H1 (cell line): ENCODE results near the gene TNXB. TPM values are rescaled to one million over a fixed set of nuclear protein-coding genes. Genes with fewer than 3 reads are reported as not detected.

Source experiments
- CTCF ChIA-PET: fragments of 300-600 bp; sonication (Branson Sonifier 250); formaldehyde crosslinking; loops from one replicate; lab custom pipeline; 2021; ENCODE audit not compliant: partially characterized antibody; lab: Charles Lee
- POLR2A ChIA-PET: fragments of 300-600 bp; sonication (Branson Sonifier 250); formaldehyde crosslinking; loops from one replicate; lab custom pipeline; 2021; ENCODE audit warnings: inconsistent platforms; ENCODE audit not compliant: partially characterized antibody; lab: Charles Lee
- DNase-seq, 2 experiments: peaks; one replicate each; pipeline versions ENCODE4 v3.0.0 to v3.0.0-alpha.2; 2010 to 2022; ENCODE audit warnings: low spot score in 2 of 2, low read depth in 1 of 2, mixed read lengths in 1 of 2
- FAIRE-seq: peaks from 2 replicates; lab custom pipeline; 2011; peaks lifted over from hg19 to GRCh38; lab: Jason Lieb, UNC
- H2AFZ ChIP-seq: 2 replicates; pipeline ENCODE4 v1.8.1; 2012; ENCODE audit warnings: low read length, inconsistent platforms
- H2AK5ac ChIP-seq: 2 replicates; pipeline ENCODE4 v1.6.1; 2013; ENCODE audit warnings: low read depth, low read length
- H2BK120ac ChIP-seq: replicated peaks from 2 replicates; pipeline ENCODE3; 2013; ENCODE audit warnings: low read depth, low read length, inconsistent platforms
- H2BK12ac ChIP-seq: 2 replicates; pipeline ENCODE4 v1.6.1; 2013; ENCODE audit warnings: low read depth, low read length
- H2BK15ac ChIP-seq: 2 replicates; pipeline ENCODE4 v1.6.1; 2013; ENCODE audit warnings: low read length
- H2BK20ac ChIP-seq: 2 replicates; pipeline ENCODE4 v1.6.1; 2013; ENCODE audit warnings: low read length
- H2BK5ac ChIP-seq: 2 replicates; pipeline ENCODE4 v1.6.1; 2013; ENCODE audit warnings: low read depth, low read length
- H3K14ac ChIP-seq: 2 replicates; pipeline ENCODE4 v1.6.1; 2013; ENCODE audit warnings: inconsistent platforms; ENCODE audit not compliant: insufficient read length
- H3K18ac ChIP-seq: 2 replicates; pipeline ENCODE4 v1.6.1; 2013; ENCODE audit warnings: low read length; ENCODE audit errors: extremely low read depth
- H3K23ac ChIP-seq: 2 replicates; pipeline ENCODE4 v1.6.1; 2013; ENCODE audit warnings: inconsistent platforms; ENCODE audit not compliant: insufficient read length
- H3K23me2 ChIP-seq: 2 replicates; pipeline ENCODE4 v1.6.1; 2013; ENCODE audit warnings: low read depth, low read length
- H3K27ac ChIP-seq: 2 replicates; pipeline ENCODE4 v1.6.1; 2011; ENCODE audit warnings: low read depth, low read length, inconsistent platforms
- H3K27me3 ChIP-seq, 4 experiments: replicated peaks in 1 of 4; 1 replicate in 1 of 4; 2 replicates in 3 of 4; pipeline versions ENCODE4 v1.6.1 to v1.8.1; 2011 to 2013; ENCODE audit warnings: low read length in 3 of 4, mild to moderate bottlenecking in 3 of 4, inconsistent platforms in 2 of 4, mixed read lengths in 2 of 4, moderate library complexity in 1 of 4; ENCODE audit not compliant: control insufficient read depth in 3 of 4, insufficient read depth in 3 of 4; ENCODE audit errors: extremely low read depth in 1 of 4
- H3K36me3 ChIP-seq, 4 experiments: 2 replicates each; pipeline versions ENCODE4 v1.6.1 to v1.8.1; 2011 to 2013; ENCODE audit warnings: mild to moderate bottlenecking in 4 of 4, low read length in 3 of 4, moderate library complexity in 2 of 4, control low read depth in 1 of 4, inconsistent platforms in 1 of 4; ENCODE audit not compliant: insufficient read depth in 4 of 4, control insufficient read depth in 2 of 4
- H3K4ac ChIP-seq: replicated peaks from 2 replicates; pipeline ENCODE3; 2013; ENCODE audit warnings: low read length, low read depth, mixed read lengths, inconsistent platforms; ENCODE audit not compliant: insufficient read length
- H3K4me1 ChIP-seq, 4 experiments: replicated peaks in 1 of 4; 1 replicate in 1 of 4; 2 replicates in 3 of 4; pipeline versions ENCODE4 v1.6.1 to v1.8.1; 2011 to 2013; ENCODE audit warnings: low read length in 3 of 4, inconsistent platforms in 2 of 4, mixed read lengths in 1 of 4; ENCODE audit not compliant: insufficient read depth in 4 of 4, control insufficient read depth in 3 of 4
- H3K4me2 ChIP-seq, 2 experiments: 2 replicates each; pipeline versions ENCODE4 v1.6.1 to v1.8.1; 2011 to 2013; ENCODE audit warnings: low read depth in 2 of 2, low read length in 2 of 2, control low read depth in 1 of 2, inconsistent platforms in 1 of 2, mild to moderate bottlenecking in 1 of 2; ENCODE audit not compliant: insufficient read depth in 1 of 2
- H3K4me3 ChIP-seq, 4 experiments: fragments of 200-600, 300-600 bp in 1 of 4; sonication (generic), shearing (Covaris generic), sonication (Bioruptor Twin) in 1 of 4; 2 replicates each; pipeline versions ENCODE4 v1.5.1 to v1.8.1; 2011 to 2016; ENCODE audit warnings: low read length in 4 of 4, low read depth in 3 of 4, control low read depth in 2 of 4, inconsistent platforms in 2 of 4, mild to moderate bottlenecking in 2 of 4, mixed read lengths in 1 of 4, moderate library complexity in 1 of 4; ENCODE audit not compliant: insufficient read depth in 2 of 4; ENCODE audit errors: extremely low read depth in 1 of 4
- H3K56ac ChIP-seq: replicated peaks from 2 replicates; pipeline ENCODE3; 2013; ENCODE audit warnings: low read depth, mild to moderate bottlenecking, mixed read lengths, low read length, inconsistent platforms; ENCODE audit not compliant: insufficient read length
- H3K79me1 ChIP-seq: 2 replicates; pipeline ENCODE4 v1.6.1; 2013; ENCODE audit warnings: low read depth, low read length, control low read depth
- H3K79me2 ChIP-seq, 2 experiments: 2 replicates each; pipeline versions ENCODE4 v1.6.1 to v1.8.1; 2012 to 2013; ENCODE audit warnings: low read length in 2 of 2, mild to moderate bottlenecking in 2 of 2, inconsistent platforms in 1 of 2; ENCODE audit not compliant: insufficient read depth in 2 of 2, control insufficient read depth in 1 of 2
- H3K9ac ChIP-seq, 4 experiments: replicated peaks in 1 of 4; 1 replicate in 1 of 4; 2 replicates in 3 of 4; pipeline versions ENCODE4 v1.6.1 to v1.8.1; 2011 to 2013; ENCODE audit warnings: low read depth in 3 of 4, low read length in 3 of 4, control low read depth in 2 of 4, mild to moderate bottlenecking in 2 of 4, moderate library complexity in 2 of 4, inconsistent platforms in 1 of 4; ENCODE audit errors: extremely low read depth in 1 of 4
- H3K9me3 ChIP-seq, 2 experiments: 2 replicates each; pipeline versions ENCODE4 v1.6.1 to v1.8.1; 2012 to 2013; ENCODE audit warnings: mild to moderate bottlenecking in 2 of 2, moderate library complexity in 2 of 2, control low read depth in 1 of 2, inconsistent platforms in 1 of 2, low read depth in 1 of 2, low read length in 1 of 2, mixed read lengths in 1 of 2; ENCODE audit not compliant: insufficient read depth in 2 of 2
- H4K20me1 ChIP-seq, 2 experiments: replicated peaks in 1 of 2; 2 replicates each; pipeline versions ENCODE3 to v1.8.1; 2011 to 2013; ENCODE audit warnings: inconsistent platforms in 2 of 2, low read length in 2 of 2, mild to moderate bottlenecking in 1 of 2; ENCODE audit not compliant: insufficient read depth in 2 of 2, control insufficient read depth in 1 of 2
- H4K5ac ChIP-seq: 2 replicates; pipeline ENCODE4 v1.6.1; 2013; ENCODE audit warnings: low read length, low read depth, mixed read lengths, inconsistent platforms; ENCODE audit not compliant: insufficient read length
- H4K8ac ChIP-seq: 2 replicates; pipeline ENCODE4 v1.8.0; 2013; ENCODE audit warnings: mild to moderate bottlenecking, moderate library complexity, low read length, inconsistent platforms; ENCODE audit not compliant: insufficient read depth; ENCODE audit errors: extremely low read depth
- H4K91ac ChIP-seq: replicated peaks from 2 replicates; pipeline ENCODE3; 2013; ENCODE audit warnings: low read length, mixed read lengths, inconsistent platforms; ENCODE audit not compliant: insufficient read length
- BCL11A ChIP-seq, 2 experiments: IDR thresholded peaks; one replicate each; pipeline ENCODE4 v1.6.1; 2011; ENCODE audit warnings: low read depth in 2 of 2, low read length in 2 of 2, mild to moderate bottlenecking in 2 of 2
- CBX8 ChIP-seq: fragments of 300-800, 300-1000 bp; sonication (generic); IDR thresholded peaks from 2 replicates; pipeline ENCODE4 v1.7.1; 2016; ENCODE audit warnings: low read depth, low read length, borderline replicate concordance
- CREB1 ChIP-seq: IDR thresholded peaks from 2 replicates; pipeline ENCODE4 v1.6.1; 2012; ENCODE audit warnings: inconsistent platforms
- EGR1 ChIP-seq: IDR thresholded peaks from 2 replicates; pipeline ENCODE4 v1.6.1; 2011; ENCODE audit warnings: low read depth, low read length, borderline replicate concordance
- FOSL1 ChIP-seq: IDR thresholded peaks from 2 replicates; pipeline ENCODE4 v1.6.1; 2011; ENCODE audit warnings: mild to moderate bottlenecking, low read depth, low read length, moderate library complexity; ENCODE audit not compliant: insufficient read depth
- GABPA ChIP-seq: IDR thresholded peaks from 2 replicates; pipeline ENCODE4 v1.6.1; 2011; ENCODE audit warnings: mild to moderate bottlenecking, low read length, moderate library complexity, borderline replicate concordance; ENCODE audit not compliant: insufficient read depth
- GTF2F1 ChIP-seq: IDR thresholded peaks from 2 replicates; pipeline ENCODE4 v1.6.1; 2012; ENCODE audit warnings: low read depth, low read length, improper control_type of control experiment, borderline replicate concordance
- JUN ChIP-seq: IDR thresholded peaks from 2 replicates; pipeline ENCODE4 v1.6.1; 2011; ENCODE audit warnings: low read depth, mild to moderate bottlenecking, improper control_type of control experiment, low read length
- SIRT6 ChIP-seq: IDR thresholded peaks from one replicate; pipeline ENCODE4 v1.7.1; 2012; ENCODE audit warnings: low read length, inconsistent platforms
- SP2 ChIP-seq: IDR thresholded peaks from 2 replicates; pipeline ENCODE4 v1.6.1; 2012; ENCODE audit warnings: mild to moderate bottlenecking, low read length, inconsistent platforms
- TEAD4 ChIP-seq: IDR thresholded peaks from 2 replicates; pipeline ENCODE4 v1.6.1; 2012; ENCODE audit warnings: low read depth, low read length, inconsistent platforms, mixed read lengths
- WGBS, 2 experiments: shearing (Covaris generic) in 1 of 2; methylation state at CpG; one replicate each; pipeline versions ENCODE4 v1.1.6 to v1.1.7; 2013 to 2015; ENCODE audit warnings: low lambda C conversion rate in 2 of 2, mixed read lengths in 2 of 2, inconsistent platforms in 1 of 2, low coverage in 1 of 2, missing lambda C conversion rate in 1 of 2; ENCODE audit not compliant: insufficient replicate concordance in 2 of 2, insufficient coverage in 1 of 2, insufficient read length in 1 of 2; ENCODE audit errors: extremely low coverage in 1 of 2, missing lambda C conversion rate in 1 of 2; 5-methylcytosine and 5-hydroxymethylcytosine counted together
- polyA plus RNA-seq, 7 experiments: library from polyadenylated mRNA; depleted of rRNA in 3 of 7; stranded (reverse) in 5 of 7; unstranded in 2 of 7; fragments of >200 nt in 5 of 7; fragments of 200-250 nt in 2 of 7; gene quantifications; 1 replicate in 5 of 7; 2 replicates in 1 of 7; 4 replicates in 1 of 7; pipeline versions ENCODE4 v1.2.1 to v1.2.3, GENCODE V29; 2011 to 2013; ENCODE audit warnings: missing spikeins in 2 of 7, mixed read lengths in 2 of 7
- total RNA-seq: library from RNA; stranded (reverse); fragmentation: NEBNext Ultra II Directional; extraction: Animal tissue kit (Norgen Biotek cat#: 25700); gene quantifications from 2 replicates; pipeline ENCODE4 v1.2.1, GENCODE V29; 2021
- TF ChIP-seq, protein P1 (sequence below): IDR thresholded peaks from 2 replicates; pipeline ENCODE4 v1.6.1; 2011; ENCODE audit warnings: low read depth, mild to moderate bottlenecking, low read length; ENCODE audit not compliant: insufficient read depth

TNXB gene
- total and polyA plus RNA-seq, 2 of the 8 experiments (the other 6 are each of a cell fraction or from before 2014, with no cell fraction given), result 3.1 to 4.8 TPM

GRCh38 chr6:32151181-32151862 is 42.2 kb upstream of the TNXB start:
- no peak overlapping the region for H3K9ac ChIP-seq
- peak overlapping the region; percentile 94 to 100 for H3K4me2 ChIP-seq
- WGBS, 2 experiments, result 33% methylated on average over 5 of the region's 8 CpGs; no CpG with 5 or more reads in 1 of the 2 experiments
- TF ChIP-seq CREB1, result no peak
- TF ChIP-seq TEAD4, result no peak
- TF ChIP-seq, protein P1, sequence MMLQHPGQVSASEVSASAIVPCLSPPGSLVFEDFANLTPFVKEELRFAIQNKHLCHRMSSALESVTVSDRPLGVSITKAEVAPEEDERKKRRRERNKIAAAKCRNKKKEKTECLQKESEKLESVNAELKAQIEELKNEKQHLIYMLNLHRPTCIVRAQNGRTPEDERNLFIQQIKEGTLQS, result no peak
- no peak for TF ChIP-seq SIRT6
- TF ChIP-seq SP2, result no peak
- no peak for TF ChIP-seq BCL11A (IDR thresholded peaks at IDR 0.05; ENCODE audit: low read depth in 2 of 2, low read length in 2 of 2)
- no peak for TF ChIP-seq EGR1
- TF ChIP-seq FOSL1, result no peak
- TF ChIP-seq GTF2F1, result no peak
- no peak for TF ChIP-seq JUN
- TF ChIP-seq CBX8, result no peak
- TF ChIP-seq GABPA, result no peak

More at GRCh38 chr6:32151181-32151862, 42.2 kb upstream of the TNXB start:
- H3K79me2 ChIP-seq, result peaks cover 0 to 5% of the 10 kb centered on the region in 2 experiments; a peak in 1 of 4 replicates
- no peak overlapping the region for H3K4ac ChIP-seq
- peak overlapping the region; percentile 62; the same call in 1 of the 2 replicates for H3K18ac ChIP-seq
- FAIRE-seq (no peak), DNase-seq (no peak)
- H4K8ac ChIP-seq, result no peak overlapping the region
- H3K27ac ChIP-seq, result no peak overlapping the region
- H2BK5ac ChIP-seq, result no peak overlapping the region
- H3K23me2 ChIP-seq, result peaks cover 25% of the 10 kb centered on the region
- no peaks in the 10 kb centered on the region for H4K20me1 ChIP-seq
- H3K4me3 ChIP-seq, result peak overlapping the region in 2 of 4 experiments; percentile 55 to 76; a peak in 4 of 8 replicates
- H4K5ac ChIP-seq, result no peak overlapping the region
- CTCF ChIA-PET, result interaction anchor here (1.0 to 4.7 kb wide), 5 partner anchors 13 to 37 kb away, joined by 4 to 23 read pairs (median 5); partner anchors contain the start of genes ATF6B and EGFL8
- H3K4me1 ChIP-seq, result peaks cover 14 to 37% (median 17%) of the 10 kb centered on the region in 4 experiments
- H2BK12ac ChIP-seq, result no peak overlapping the region
- H2BK120ac ChIP-seq, result no peak overlapping the region
- H2AFZ ChIP-seq, result no peak overlapping the region
- 0 out of 2 replicates have a peak, but pooled peaks cover 3% of the 10 kb centered on the region for H3K79me1 ChIP-seq
- no peak overlapping the region for H4K91ac ChIP-seq
- H2BK15ac ChIP-seq, result peak overlapping the region; percentile 98; the same call in 1 of the 2 replicates
- no peak overlapping the region for H3K56ac ChIP-seq
- peaks cover under 1 to 3% (median 1%) of the 10 kb centered on the region in 4 experiments; a peak in 2 of 8 replicates for H3K36me3 ChIP-seq
- POLR2A ChIA-PET, result interaction anchor here (0.6 to 4.7 kb wide), 20 partner anchors 8 to 80 kb away, joined by 3 to 30 read pairs (median 4); partner anchors contain the start of genes ATF6B, EGFL8, FKBPL and GPSM3
- no peak overlapping the region; the same call in 1 of the 2 replicates for H2AK5ac ChIP-seq
- no peak overlapping the region for H3K23ac ChIP-seq
- no peak overlapping the region for H2BK20ac ChIP-seq
- H3K27me3 ChIP-seq, result peaks cover 4 to 41% (median 37%) of the 10 kb centered on the region in 4 experiments
- H3K9me3 ChIP-seq, result no peaks in the 10 kb centered on the region
- no peak overlapping the region for H3K14ac ChIP-seq
